CD4-positive, alpha-beta T cell treated with Interleukin-12 subunit alpha and Interleukin-12 subunit beta, for 1 hour (primary cell): ENCODE results near the gene NPFFR2.
"Not testable (repeated sequence)": the region's sequence is repeated elsewhere in the genome, so short reads cannot be mapped to it uniquely, and the experiment has no call there.

Experiments
- DNase-seq: peaks from one replicate; pipeline ENCODE4 v3.0.0-alpha.2; 2020

NPFFR2 gene

GRCh38 chr4:72031868-72032608 is at the start of gene NPFFR2:
Gene NPFFR2, plus strand, starts transcription at chr4:72032000. Its CDS starts 96,592 bp downstream, at chr4:72128592.
- no peak for DNase-seq

GRCh38 chr4:71992571-71993312 is 39.1 kb upstream of the NPFFR2 start:
- DNase-seq, result no peak

DNA sequence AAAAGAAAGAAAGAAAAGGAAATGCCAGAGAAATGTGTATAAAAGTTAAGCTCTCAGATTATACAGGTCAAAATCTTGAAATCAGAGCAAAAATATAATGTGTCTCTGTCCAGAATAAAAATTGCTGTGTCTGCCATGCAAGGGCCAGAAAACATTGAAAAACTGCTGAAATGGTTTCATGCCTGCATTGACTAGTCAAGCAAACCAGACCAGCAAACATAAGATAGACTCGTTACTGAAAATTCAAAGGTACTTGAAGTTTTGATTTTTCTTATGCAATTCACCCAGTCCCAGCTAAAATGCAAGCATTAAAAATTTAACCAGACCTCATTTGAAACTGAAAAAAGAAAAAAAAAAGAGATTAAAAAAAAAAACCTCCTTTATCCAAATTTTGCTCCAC is 37.2 kb upstream of the NPFFR2 start:
- no peak for DNase-seq

DNA sequence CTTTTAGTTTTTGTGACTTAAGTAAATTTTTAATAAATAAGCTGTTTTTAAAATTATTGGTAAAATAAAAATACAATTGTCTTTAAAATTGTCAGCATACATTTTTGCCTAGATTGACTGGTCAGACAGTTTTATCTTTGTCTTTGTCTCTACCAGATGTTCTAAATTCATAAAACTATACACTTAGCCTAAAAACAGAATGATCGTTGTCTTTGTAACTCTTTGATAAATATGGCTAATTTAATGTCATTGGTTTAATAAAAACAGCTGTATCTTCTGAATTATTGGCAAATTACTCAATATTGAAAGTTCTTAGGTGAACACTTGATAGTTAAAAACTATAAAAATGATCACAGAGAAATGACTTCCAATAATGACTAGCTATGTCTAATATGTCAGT is 36.5 kb upstream of the NPFFR2 start:
- DNase-seq, result no peak

DNA sequence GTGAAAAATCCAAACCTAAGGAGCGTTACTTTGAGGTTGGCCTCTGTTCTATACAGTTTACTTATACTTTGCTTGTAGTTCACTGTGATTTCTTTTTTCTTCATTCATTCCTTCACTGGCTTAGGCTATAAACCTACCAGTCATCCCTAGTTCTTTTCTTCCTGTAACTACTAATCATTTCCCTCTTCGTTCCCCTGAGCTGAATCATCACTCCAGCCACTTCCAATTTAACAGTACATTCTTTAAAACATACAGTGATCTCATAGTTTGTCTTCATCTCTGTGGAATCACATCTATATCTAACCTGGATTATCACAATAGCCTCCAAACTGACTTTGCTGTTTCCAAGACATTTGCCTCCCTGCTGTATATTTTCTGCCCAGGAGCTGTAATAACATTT is 25.2 kb upstream of the NPFFR2 start:
- no peak for DNase-seq

GRCh38 chr4:72011906-72012305 is 19.9 kb upstream of the NPFFR2 start:
- DNase-seq, result no peak

DNA sequence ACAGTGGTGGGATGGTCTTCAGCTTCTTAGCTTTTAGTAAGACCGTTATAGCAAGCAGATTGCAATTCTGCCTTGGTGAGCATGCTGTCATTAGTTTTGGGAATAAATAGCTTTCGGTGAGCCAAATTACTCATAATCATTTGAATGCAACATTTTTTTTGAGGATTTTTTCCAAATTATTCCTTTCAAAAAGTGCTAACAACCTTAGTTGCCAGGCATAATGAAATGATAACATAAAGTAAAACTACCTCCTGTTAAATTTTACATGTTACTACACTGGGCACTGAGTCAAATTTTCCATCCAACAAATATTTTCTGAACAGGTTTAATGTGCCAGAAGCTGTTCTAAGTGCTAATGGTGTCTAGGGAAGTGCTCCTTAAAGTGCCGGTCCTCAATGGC is 15.8 kb upstream of the NPFFR2 start:
- DNase-seq, result no peak

- no peak for DNase-seq
These were observed 12.1 kb upstream of the NPFFR2 start for GRCh38 chr4:72019688-72020087.

GRCh38 chr4:72022553-72022952 is 9.2 kb upstream of the NPFFR2 start:
- DNase-seq, result no peak

DNA sequence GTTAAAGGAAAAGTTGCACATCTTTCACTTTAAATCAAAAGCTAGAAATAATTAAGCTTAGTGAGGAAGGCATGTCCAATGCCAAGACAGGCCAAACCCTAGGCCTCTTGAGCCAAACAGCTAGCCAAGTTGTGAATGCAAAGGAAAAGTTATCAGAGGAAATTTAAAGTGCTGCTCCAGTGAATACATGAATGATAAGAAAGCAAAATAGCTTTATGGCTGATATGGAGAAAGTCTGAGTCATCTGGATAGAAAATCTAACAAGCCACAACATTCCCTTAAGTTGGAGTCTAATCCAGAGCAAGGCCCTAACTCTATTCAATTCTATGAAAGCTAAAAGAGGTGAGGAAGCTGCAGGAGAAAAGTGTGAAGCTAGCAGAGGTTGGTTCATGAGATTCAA is 23.8 kb downstream of the NPFFR2 start:
- no peak for DNase-seq

DNA sequence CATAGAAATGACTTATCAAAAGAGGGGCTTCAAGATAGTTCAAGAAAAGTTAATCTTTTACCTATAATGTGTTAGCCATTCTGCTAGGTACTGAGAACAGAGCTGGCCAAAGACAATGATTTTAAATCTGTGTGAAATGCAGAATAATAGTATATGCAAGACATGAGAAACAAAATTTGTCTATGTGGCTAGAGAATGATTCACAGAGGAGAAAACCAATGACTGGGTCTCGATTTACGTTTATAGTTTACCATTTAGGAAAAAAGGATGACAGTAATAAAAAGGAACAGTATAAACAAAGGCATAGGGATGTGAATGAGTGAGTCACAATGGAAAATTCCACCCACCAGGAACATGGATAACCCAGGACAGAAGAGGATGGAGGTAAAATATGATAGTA is 31.9 kb downstream of the NPFFR2 start:
- no peak for DNase-seq

- DNase-seq, result no peak
These were observed 35.3 kb downstream of the NPFFR2 start for GRCh38 chr4:72067051-72067450.

GRCh38 chr4:72073816-72074215 is 42.0 kb downstream of the NPFFR2 start:
- no peak for DNase-seq

DNA sequence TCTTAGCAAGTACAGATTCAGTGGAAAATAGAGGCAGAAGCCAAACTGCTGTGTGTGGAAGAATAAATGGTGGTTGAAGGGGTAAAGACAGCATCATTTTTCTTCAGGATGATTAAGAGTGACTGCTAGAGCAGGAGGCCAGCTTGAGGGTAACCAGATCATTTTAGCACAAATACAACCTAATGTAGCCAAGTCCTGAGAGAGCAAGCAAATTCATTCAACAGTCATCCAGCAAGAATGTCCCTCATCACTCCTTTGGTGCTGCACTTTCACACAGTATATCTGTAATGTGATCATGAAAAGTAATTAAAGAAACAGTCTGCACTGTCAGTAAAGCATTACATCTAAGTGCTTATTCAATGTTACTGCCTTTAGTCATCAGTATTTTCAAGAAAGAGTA is 44.8 kb downstream of the NPFFR2 start:
- DNase-seq, result no peak

DNA sequence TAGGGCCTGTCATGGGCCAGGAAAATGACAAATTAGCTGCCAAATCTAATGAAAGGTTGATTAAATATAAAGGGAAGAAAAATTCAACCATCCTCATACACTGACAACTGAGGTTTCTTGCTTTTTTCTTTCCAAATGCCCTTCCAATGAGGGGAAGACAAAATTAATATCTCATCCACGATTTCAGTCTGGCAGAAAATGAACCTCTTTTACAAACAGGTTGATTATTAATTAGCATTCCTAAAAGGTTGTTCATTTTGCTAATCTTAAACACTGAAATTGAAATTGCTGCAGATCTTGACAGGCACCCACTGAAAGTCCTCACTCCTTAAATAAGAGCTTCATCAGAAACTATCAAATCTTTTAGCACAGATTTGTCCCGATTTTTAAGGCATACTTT is 45.5 kb downstream of the NPFFR2 start:
- DNase-seq, result no peak

GRCh38 chr4:72084587-72085011 is 52.8 kb downstream of the NPFFR2 start:
- DNase-seq, result no peak

GRCh38 chr4:72090606-72091005 is 58.8 kb downstream of the NPFFR2 start:
- DNase-seq, result not testable (repeated sequence)

DNA sequence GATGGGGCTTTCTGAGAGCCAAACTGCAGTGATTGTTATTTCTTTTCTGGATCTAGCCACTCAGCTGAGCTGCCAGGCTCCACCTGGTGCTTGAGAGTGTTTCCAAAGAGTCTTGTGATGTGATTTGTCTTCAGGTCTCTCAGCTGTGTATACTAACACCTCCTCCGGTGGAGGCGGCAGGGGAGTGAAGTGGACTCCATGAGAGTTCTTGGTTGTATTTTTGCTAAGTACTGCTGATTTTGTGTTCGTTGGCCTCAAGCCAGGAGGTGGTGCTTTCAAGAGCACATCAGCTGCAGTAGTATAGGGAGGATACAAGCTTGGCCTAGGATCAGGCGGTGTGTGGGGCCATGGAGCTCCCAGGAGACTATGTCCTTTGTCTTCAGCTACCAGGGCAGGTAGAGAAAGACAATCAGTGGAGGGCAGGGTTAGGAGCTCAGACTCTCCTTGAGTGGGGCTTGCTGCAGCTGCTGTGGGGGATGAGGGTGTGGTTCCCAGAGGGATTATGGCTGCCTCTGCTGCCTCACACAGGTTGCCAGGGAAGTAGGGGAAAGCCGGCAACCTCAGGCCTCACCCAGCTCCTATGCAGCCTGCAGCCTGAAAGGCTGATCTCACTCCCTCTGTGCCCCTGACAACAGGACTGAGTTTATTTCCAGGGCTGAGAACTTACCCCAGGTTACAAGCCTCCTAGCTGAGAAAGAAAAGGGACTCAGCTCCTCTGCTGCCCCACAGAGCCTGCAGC is 62.4 kb downstream of the NPFFR2 start:
- no peak for DNase-seq

GRCh38 chr4:72107456-72107855 is 75.7 kb downstream of the NPFFR2 start:
- DNase-seq, result no peak

- DNase-seq, result no peak
These were observed 77.6 kb downstream of the NPFFR2 start for GRCh38 chr4:72109364-72109763.

- no peak for DNase-seq
These were observed 78.2 kb downstream of the NPFFR2 start for GRCh38 chr4:72109959-72110497.

DNA sequence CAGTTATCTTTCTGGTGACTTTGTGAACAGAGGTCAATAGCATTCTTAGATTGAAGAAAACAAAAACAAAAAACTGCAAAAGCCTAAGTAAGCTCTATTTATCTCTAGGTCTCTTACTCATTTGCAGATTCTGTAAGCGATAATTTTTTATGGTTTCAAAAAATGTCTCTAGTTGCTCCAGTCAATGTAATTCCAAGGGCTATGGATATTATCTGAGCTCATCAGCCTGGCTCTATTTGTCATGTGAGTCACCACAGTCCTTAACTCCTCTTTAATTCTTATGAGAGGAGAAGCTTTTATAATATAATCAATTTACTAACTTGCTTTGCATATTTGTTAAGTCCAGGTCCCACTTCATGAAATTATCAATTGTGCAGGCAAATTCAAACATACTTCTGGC is 79.1 kb downstream of the NPFFR2 start:
- no peak for DNase-seq

- no peak for DNase-seq
These were observed 80.1 kb downstream of the NPFFR2 start for GRCh38 chr4:72111863-72112262.
